ENCODE measurements around the gene P2RX4. TPM values are rescaled to one million over a fixed set of nuclear protein-coding genes. Genes with fewer than 3 reads are reported as not detected.

P2RX4 gene
- total RNA-seq, 1 donor from 2014 or later: 26.5 TPM

GRCh38 chr12:121232977-121233627 lies 23.2 kb downstream of the P2RX4 start:
- no peak for TF ChIP-seq POLR2AphosphoS5 (IDR thresholded peaks at IDR 0.05; ENCODE audit: insufficient read depth in 1 of 2, low read depth in 1 of 2)
- TF ChIP-seq CTCF (IDR thresholded peaks at IDR 0.05): no peak
- no peak for TF ChIP-seq POLR2A (IDR thresholded peaks at IDR 0.05)
- H3K27me3 ChIP-seq: no peaks in the 10 kb centered on the region
- H3K4me1 ChIP-seq: peaks cover 17% of the 10 kb centered on the region
- peaks cover 0 to 6% of the 10 kb centered on the region in 2 donors for H3K36me3 ChIP-seq
- DNase-seq (ENCODE audit: extremely low spot score in 2 of 2): no peak
- H3K27ac ChIP-seq: no peak overlapping the region
- H3K4me3 ChIP-seq: no peak overlapping the region
- no peaks in the 10 kb centered on the region for H3K9me3 ChIP-seq
- intact Hi-C loops (cut with DNase I): no loop called here

GRCh38 chr12:121233628-121234020 lies 23.7 kb downstream of the P2RX4 start:
- no peak for DNase-seq (ENCODE audit: extremely low spot score in 2 of 2)
- Histone ChIP-seq H3K9me3 (no peaks in the 10 kb centered on the region), H3K27me3 (no peaks in the 10 kb centered on the region), H3K36me3 (peaks cover 0 to 5% of the 10 kb centered on the region in 2 donors), H3K4me3 (no peak overlapping the region), H3K27ac (no peak overlapping the region), H3K4me1 (peaks cover 19% of the 10 kb centered on the region)
- intact Hi-C loops (cut with DNase I): no loop called here
- TF ChIP-seq POLR2AphosphoS5 (IDR thresholded peaks at IDR 0.05; ENCODE audit: insufficient read depth in 1 of 2, low read depth in 1 of 2) (no peak), POLR2A (IDR thresholded peaks at IDR 0.05) (no peak), CTCF (IDR thresholded peaks at IDR 0.05) (no peak)

GRCh38 chr12:121236776-121237175 lies 26.8 kb downstream of the P2RX4 start:
- Histone ChIP-seq H3K4me1 (peaks cover 23% of the 10 kb centered on the region), H3K9me3 (no peaks in the 10 kb centered on the region), H3K27me3 (no peaks in the 10 kb centered on the region), H3K36me3 (no peaks in the 10 kb centered on the region), H3K27ac (no peak overlapping the region), H3K4me3 (no peak overlapping the region)
- DNase-seq (ENCODE audit: extremely low spot score in 2 of 2): no peak
- intact Hi-C loops (cut with DNase I): no loop called here
- TF ChIP-seq POLR2A (IDR thresholded peaks at IDR 0.05) (no peak), POLR2AphosphoS5 (IDR thresholded peaks at IDR 0.05; ENCODE audit: insufficient read depth in 1 of 2, low read depth in 1 of 2) (no peak), CTCF (IDR thresholded peaks at IDR 0.05) (no peak)

- no peaks in the 10 kb centered on the region for H3K27me3 ChIP-seq
- no peaks in the 10 kb centered on the region for H3K9me3 ChIP-seq
- no peak overlapping the region for H3K4me3 ChIP-seq
- intact Hi-C loops (cut with DNase I): no loop called here
- no peak for DNase-seq (ENCODE audit: extremely low spot score in 2 of 2)
- H3K4me1 ChIP-seq: peaks cover 24% of the 10 kb centered on the region
- TF ChIP-seq POLR2A (IDR thresholded peaks at IDR 0.05) (no peak), CTCF (IDR thresholded peaks at IDR 0.05) (no peak), POLR2AphosphoS5 (IDR thresholded peaks at IDR 0.05; ENCODE audit: insufficient read depth in 1 of 2, low read depth in 1 of 2) (no peak)
- no peaks in the 10 kb centered on the region for H3K36me3 ChIP-seq
- H3K27ac ChIP-seq: no peak overlapping the region
These were observed 27.5 kb downstream of the P2RX4 start for GRCh38 chr12:121237415-121237814.

GRCh38 chr12:121238086-121238485 lies 28.2 kb downstream of the P2RX4 start:
- Histone ChIP-seq H3K9me3 (no peaks in the 10 kb centered on the region), H3K36me3 (no peaks in the 10 kb centered on the region), H3K27ac (no peak overlapping the region)

More at GRCh38 chr12:121238086-121238485, 28.2 kb downstream of the P2RX4 start:
- no peak for DNase-seq (ENCODE audit: extremely low spot score in 2 of 2)
- Histone ChIP-seq H3K4me1 (peaks cover 24% of the 10 kb centered on the region), H3K27me3 (no peaks in the 10 kb centered on the region), H3K4me3 (no peak overlapping the region)
- TF ChIP-seq POLR2AphosphoS5 (IDR thresholded peaks at IDR 0.05; ENCODE audit: insufficient read depth in 1 of 2, low read depth in 1 of 2): peak in 1 of 2 donors; percentile 19
- no peak for TF ChIP-seq POLR2A (IDR thresholded peaks at IDR 0.05)
- no peak for TF ChIP-seq CTCF (IDR thresholded peaks at IDR 0.05)
- intact Hi-C loops (cut with DNase I): no loop called here
